HFF-Myc (cell line): ENCODE data around the gene FBLN2.

Experiments
- DNase-seq: peaks from one replicate; pipeline ENCODE4 v3.0.0-alpha.2; 2011; ENCODE audit warnings: low read depth; ENCODE audit errors: extremely low read depth
- H3K4me3 ChIP-seq: replicated peaks from 2 replicates; pipeline ENCODE4 v1.5.1; 2011; ENCODE audit warnings: low read depth, mild to moderate bottlenecking, control low read depth, low read length
- CTCF ChIP-seq: IDR thresholded peaks from 2 replicates; pipeline ENCODE4 v1.5.1; 2012; ENCODE audit warnings: mild to moderate bottlenecking, low read depth, low read length, control low read depth; ENCODE audit errors: missing control alignments

Gene FBLN2

GRCh38 chr3:13544951-13545651 lies 3.8 kb upstream of the FBLN2 start:
- no peak for DNase-seq
- H3K4me3 ChIP-seq = no peak overlapping the region
- TF ChIP-seq CTCF = no peak

DNA sequence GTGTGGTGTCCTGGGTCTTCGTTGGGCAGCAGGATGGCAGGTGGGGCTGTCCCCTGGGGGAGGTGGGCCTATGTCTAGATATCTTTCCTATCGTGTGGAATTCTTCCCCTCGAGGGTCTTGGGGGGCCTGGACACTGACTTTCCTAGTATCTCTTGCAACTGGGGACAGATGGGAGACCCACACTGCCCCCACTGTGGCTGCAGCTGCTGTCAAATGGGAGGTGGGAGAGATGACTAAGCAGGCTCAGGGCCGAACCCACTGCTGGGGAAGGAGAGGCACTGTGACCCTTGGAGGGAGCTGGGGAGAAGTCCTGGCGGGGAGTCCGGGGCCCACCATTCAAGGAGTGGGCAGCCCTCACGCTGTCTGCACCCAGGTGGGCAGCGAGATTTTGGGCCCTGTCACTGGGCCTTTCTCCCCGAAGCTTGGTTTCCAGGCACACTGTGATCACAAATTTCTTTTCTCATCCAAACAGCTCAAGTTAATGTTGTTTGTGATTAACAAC lies 2.9 kb upstream of the FBLN2 start:
- no peak overlapping the region for H3K4me3 ChIP-seq
- no peak for TF ChIP-seq CTCF
- DNase-seq = no peak

- TF ChIP-seq CTCF = no peak
- DNase-seq = no peak
- no peak overlapping the region for H3K4me3 ChIP-seq
Measured at GRCh38 chr3:13546667-13547171, 2.2 kb upstream of the FBLN2 start.

GRCh38 chr3:13547591-13548371 lies 1.1 kb upstream of the FBLN2 start:
- no peak for TF ChIP-seq CTCF
- DNase-seq = no peak
- no peak overlapping the region for H3K4me3 ChIP-seq

- no peak for TF ChIP-seq CTCF
- H3K4me3 ChIP-seq = peak overlapping the region; percentile 46
- DNase-seq = no peak
Measured at GRCh38 chr3:13549623-13550422, 898 bp downstream of the FBLN2 start.

DNA sequence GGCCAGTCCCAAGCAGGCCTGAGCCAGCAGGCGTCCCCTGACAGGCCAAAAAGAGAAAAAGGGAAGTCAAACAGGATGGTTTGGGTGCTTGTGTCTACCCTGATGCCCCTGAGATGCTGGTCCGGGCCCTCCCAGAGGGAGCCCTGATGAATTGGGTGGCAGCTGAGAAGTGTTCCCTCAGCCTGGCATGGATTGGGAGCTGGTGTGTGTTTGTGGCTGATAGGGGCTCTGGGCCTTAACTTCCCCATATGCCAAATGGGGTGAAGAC lies 1.4 kb downstream of the FBLN2 start:
- no peak for TF ChIP-seq CTCF
- no peak for DNase-seq
- peak overlapping the region; percentile 46 for H3K4me3 ChIP-seq
